HG03280 (cell line): Measurements from ENCODE around the gene PITHD1.
"Not testable (repeated sequence)": the region's sequence is repeated elsewhere in the genome, so short reads cannot be mapped to it uniquely, and the experiment has no call there.

Source experiments
- ATAC-seq: cut with Tn5 transposase; IDR thresholded peaks from one replicate; pipeline ENCODE4 v1.9.1; 2021; ENCODE audit warnings: mild to moderate bottlenecking, moderate library complexity; ENCODE audit not compliant: unreplicated experiment

Gene PITHD1

GRCh38 chr1:23777979-23778814 is at the start of gene PITHD1:
Gene PITHD1, plus strand, starts transcription at chr1:23778418. Its CDS starts 98 bp downstream, at chr1:23778516.
- ATAC-seq, result peak; percentile 76

GRCh38 chr1:23732363-23733224 is 45.6 kb upstream of the PITHD1 start:
- ATAC-seq, result no peak

GRCh38 chr1:23733281-23733680 is 44.9 kb upstream of the PITHD1 start:
- not testable (repeated sequence) for ATAC-seq

GRCh38 chr1:23736437-23737134 is 41.6 kb upstream of the PITHD1 start:
- ATAC-seq, result no peak

GRCh38 chr1:23741609-23742008 is 36.6 kb upstream of the PITHD1 start:
- no peak for ATAC-seq

- peak; percentile 24 for ATAC-seq
These were observed 35.4 kb upstream of the PITHD1 start for GRCh38 chr1:23742670-23743286.

- ATAC-seq, result peak; percentile 73
These were observed 34.7 kb upstream of the PITHD1 start, which contains the start of gene ELOA for GRCh38 chr1:23743287-23744152. Gene ELOA, plus strand, starts transcription at chr1:23743471. Its CDS starts 33 bp downstream, at chr1:23743504.

GRCh38 chr1:23745515-23745914 is 32.7 kb upstream of the PITHD1 start:
- ATAC-seq, result no peak

- ATAC-seq, result no peak
These were observed 30.2 kb upstream of the PITHD1 start for GRCh38 chr1:23748016-23748415.

- no peak for ATAC-seq
These were observed 27.0 kb upstream of the PITHD1 start for GRCh38 chr1:23751050-23751814.

GRCh38 chr1:23751815-23752200 is 26.4 kb upstream of the PITHD1 start:
- no peak for ATAC-seq

GRCh38 chr1:23752909-23753308 is 25.3 kb upstream of the PITHD1 start:
- no peak for ATAC-seq

GRCh38 chr1:23756676-23757075 is 21.5 kb upstream of the PITHD1 start:
- ATAC-seq, result no peak

- no peak for ATAC-seq
These were observed 20.4 kb upstream of the PITHD1 start for GRCh38 chr1:23757812-23758211.

- no peak for ATAC-seq
These were observed 18.9 kb upstream of the PITHD1 start for GRCh38 chr1:23759277-23759676.

GRCh38 chr1:23763041-23763577 is 15.1 kb upstream of the PITHD1 start:
- ATAC-seq, result no peak

GRCh38 chr1:23768733-23769132 is 9.5 kb upstream of the PITHD1 start:
- ATAC-seq, result no peak

- peak; percentile 74 for ATAC-seq
These were observed 6.0 kb upstream of the PITHD1 start for GRCh38 chr1:23772049-23772853.
